Astrocyte of the hippocampus (primary cell): Measurements from ENCODE around the gene USP6.
A peak's percentile ranks its signal among the peaks of the same experiment; 100 is the strongest.
"Not testable (repeated sequence)": the region's sequence is repeated elsewhere in the genome, so short reads cannot be mapped to it uniquely, and the experiment has no call there.

Experiments used
- DNase-seq: peaks from one replicate; pipeline ENCODE4 v3.0.0; 2011; ENCODE audit warnings: low read depth, low spot score

Gene USP6

DNA sequence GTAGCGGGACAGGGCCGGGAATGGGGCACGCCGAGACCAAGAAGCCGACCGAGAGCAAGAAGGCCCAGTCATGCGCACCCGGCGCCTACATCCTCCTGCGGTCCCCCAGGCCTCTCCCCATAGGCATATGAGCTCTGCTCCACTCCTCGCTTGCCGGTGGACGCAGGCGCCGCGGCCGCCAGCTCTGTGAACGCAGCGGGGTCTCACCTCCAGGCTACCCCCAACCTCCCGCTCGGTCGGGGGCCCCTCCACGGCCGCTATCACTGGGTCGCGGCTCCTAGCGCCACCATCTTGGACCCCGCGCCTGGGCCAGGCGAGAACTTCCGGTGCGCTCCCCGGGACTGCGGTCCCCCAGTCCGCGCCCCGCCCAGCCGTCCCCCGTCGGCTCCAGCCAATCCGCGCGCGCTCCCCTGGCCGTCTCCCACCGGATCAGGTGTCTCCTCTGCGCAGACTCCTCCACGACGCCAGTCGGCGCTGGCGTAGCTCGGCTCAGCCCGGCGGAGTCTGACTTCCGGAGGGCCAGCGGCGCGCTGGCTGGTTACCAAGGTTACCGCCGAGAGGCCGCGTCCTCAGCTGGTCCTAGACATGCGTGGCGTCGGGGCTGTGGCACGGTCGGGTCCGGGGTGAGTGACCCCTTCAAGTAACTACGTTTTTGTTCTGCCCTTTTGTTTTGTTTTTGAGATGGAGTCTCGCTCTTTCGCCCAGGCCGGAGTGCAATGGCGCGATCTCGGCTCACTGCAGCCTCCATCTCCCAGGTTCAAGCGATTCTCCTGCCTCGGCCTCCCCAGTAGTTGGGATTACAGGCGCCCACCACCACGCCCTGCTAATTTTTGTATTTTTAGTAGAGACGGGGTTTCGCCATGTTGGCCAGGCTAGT lies 75.9 kb downstream of the USP6 start, which contains the start of gene ZNF594:
TSS of gene ZNF594 (minus strand) at position 328 of the 877 bp plus-strand sequence. CDS start 7,612 bp downstream, outside the sequence.
- peak; percentile 99 for DNase-seq

DNA sequence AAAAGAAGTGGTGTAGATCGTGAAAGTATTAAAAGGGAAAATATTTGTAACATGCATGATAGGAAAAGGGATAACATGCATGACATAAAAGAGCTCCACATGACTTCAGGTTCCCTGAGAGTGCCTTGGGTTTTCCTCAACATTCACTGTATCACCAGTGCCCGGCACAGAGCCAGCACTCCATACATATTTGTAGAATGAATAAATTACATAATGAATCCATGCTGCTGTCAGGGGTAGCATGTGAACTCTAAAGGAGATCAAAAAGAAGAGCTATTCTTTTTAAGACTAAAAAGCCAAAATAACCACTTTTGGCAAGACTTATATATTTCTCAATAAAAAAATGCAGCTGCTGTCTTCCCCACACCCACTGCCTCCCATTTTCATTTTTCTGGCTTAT lies 78.5 kb downstream of the USP6 start:
- DNase-seq = no peak

DNA sequence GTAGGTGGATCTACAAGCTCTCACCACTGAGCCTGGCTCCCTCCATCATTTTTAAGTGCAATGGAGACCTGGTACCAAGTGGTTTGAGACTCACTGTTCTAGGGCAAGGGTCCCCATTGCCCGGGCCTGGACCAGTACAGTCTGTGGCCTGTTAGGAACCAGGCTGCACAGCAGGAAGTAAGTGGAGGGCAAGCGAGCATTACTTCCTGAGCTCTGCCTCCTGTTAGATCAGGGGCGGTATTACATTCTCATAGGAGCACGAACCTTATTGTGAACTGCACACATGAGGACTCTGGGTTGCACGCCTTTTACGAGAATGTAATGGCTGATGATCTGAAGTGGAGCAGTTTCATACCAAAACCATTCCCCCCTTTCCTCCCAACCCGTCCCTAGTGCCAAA lies 82.6 kb downstream of the USP6 start:
- DNase-seq = no peak

DNA sequence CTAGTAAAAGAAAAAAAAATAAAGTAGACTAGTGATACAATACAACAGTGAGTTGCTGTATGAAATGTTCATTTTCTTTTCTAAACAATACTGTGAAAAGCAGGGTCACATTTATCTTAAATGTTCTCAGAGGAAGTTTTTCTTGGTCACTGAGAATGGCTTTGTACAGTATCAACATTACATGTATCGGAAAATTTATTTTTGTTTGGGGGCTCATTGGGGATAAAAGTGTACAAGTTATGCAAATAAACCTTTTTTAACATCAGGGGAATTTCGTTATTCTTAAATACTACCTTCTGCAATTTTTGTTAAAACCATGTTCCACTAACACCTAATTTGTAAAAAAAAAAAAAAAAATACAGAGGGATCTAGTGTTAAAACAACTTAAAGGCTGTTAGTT lies 84.5 kb downstream of the USP6 start:
- no peak for DNase-seq

DNA sequence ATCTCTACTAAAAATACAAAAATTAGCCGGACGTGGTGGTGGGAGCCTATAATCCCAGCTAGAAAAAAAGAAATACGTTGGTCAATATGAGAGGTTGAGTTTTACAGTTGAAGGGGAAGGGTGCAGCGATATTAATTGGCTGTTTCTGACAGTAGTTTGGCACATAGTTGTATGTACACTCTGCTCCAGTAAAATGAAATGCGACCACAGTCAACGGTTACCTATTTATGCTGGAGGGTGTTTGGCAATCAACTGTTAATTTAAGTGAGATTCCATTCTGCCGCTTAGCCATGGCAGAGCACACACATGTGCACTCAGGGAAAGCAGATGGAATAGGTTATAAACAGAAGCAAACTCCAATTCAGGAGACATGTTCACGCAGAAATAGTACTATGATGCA lies 85.2 kb downstream of the USP6 start:
- DNase-seq = no peak

DNA sequence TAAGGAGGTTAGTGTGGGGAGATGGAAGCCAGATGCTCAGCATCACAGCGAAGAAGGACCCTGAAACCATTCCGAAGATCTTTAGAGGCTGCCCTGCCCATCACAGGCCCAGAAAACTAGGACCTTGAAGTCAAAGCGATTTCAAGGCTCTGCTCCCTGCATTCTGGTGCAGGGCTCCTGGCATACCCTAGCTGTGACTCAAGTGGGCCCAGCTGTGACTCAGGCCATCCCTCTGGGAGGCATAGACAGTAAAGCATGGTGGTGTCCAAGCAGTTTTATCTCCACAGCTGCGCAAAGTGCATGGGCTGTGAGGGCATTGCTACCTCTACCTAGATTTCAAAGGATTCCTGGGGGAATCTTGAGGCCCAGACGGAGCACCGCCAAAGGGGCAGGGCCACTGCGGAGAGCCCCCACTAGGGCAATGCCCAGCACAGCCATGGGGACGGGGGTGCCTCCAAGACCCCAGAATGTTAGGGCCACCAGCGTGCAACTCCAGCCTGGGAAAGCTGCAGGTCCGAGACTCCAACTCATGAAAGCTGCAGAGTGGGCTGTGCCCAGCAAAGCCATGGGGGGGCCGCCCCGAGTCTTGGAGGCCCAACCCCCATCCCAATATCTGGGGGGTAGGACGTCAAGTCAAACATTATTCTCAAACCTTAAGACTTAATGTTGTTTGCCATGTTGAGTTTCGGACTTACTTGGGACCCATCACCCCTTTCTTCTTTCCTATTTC lies 87.5 kb downstream of the USP6 start:
- peak; percentile 15 for DNase-seq

DNA sequence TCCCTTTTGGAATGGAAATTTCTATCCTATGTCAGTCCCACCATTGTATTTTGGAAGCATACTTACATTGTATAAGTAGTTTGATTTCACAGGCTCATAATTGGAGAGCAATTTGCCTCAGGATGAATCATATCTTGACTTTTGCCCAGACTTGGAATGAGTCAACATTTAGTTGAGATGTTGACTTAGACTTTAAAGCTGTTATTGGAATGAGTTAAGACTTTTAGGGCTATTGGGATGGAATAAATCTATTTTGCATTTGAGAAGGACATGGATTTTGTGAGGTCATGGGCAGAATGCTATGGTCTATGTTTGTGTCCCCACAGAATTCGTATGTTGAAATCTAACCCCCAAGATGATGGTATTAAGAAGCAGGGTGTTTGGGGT lies 88.1 kb downstream of the USP6 start:
- peak; percentile 46 for DNase-seq

DNA sequence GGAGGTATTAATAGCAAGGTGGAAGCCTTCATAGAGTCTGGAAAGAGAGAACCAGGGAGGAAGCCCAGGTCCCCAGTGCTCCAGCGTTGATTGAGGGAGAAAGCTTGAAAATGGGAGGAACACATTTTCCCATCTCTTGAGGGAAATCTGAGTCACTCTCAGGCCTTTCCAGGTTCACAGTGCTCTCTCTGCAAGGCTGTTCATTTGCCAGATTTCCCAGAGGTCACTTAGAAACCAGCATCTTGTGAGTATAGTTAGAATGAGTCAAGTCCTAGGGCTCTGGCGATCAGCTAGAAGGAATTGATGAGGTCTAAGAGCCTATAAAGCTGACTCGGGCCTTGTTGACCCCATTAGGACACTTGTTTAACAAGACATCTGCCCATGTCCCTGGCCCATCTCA lies 93.6 kb downstream of the USP6 start:
- peak; percentile 48 for DNase-seq

DNA sequence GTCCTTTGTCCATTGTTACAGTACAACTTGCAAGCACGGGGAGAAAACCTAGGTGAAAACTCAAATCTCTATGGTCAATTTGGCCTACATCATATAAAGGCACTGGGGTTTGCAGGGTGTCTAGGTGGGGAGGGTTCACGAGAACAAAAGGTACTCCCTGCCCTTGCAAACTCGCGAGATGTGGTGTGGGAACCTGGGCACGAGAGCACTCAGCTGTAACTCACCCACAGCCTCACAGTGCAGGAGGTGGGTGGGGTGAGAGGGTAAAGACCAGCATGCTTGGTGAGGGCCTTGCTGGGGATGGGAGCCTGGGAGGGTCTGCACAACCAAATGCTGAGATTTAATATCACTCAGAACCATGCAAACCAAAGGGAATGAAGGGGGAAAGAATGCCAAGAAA lies 94.3 kb downstream of the USP6 start:
- DNase-seq = no peak

DNA sequence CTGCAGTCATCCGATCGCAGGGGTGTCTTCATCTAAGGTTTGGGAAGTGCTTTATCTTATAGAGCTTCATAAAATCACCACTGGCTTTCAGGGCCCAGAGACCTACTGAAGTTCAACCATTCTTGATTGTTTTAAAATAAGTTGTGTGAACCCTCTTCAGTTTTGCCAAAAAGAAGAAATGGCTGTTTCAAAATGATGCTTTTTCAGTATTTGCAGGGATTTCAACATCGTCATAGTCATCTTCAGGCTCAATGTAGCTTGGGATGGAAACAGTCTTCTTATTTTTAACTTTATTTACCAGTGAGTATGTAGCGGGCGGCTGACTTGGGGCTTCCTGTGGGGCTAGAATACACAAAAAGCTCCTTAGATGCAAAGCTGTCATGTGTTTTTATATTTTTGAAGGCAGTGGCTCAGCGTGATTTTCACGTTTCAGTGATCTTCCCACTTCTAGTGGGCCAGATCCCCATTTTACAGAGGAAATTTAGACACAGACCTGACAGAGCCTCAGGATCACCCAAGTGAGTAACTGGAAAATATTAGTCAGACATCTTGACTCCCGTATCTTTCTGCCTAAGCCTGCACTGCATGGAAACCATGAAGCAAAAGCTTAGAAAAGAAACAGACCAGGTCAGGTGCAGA lies 94.9 kb downstream of the USP6 start:
- no peak for DNase-seq

DNA sequence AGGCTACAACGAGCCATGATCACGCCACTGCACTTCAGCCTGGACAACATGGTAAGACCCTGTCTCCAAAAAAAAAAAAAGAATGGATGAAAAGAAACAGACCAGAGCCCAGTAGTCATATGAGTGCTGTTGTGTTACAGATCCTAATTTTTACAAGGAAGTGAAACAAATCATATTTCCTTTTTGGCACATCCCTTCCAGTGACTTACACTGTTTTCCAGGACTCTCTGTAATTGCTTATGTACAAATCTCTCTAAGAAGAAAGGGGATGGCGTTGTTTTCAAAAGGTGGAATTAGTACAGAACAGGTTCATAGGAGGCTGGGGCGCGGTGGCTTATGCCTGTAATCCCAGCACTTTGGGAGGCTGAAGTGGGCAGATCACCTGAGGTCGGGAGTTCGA lies 95.6 kb downstream of the USP6 start:
- DNase-seq = no peak

DNA sequence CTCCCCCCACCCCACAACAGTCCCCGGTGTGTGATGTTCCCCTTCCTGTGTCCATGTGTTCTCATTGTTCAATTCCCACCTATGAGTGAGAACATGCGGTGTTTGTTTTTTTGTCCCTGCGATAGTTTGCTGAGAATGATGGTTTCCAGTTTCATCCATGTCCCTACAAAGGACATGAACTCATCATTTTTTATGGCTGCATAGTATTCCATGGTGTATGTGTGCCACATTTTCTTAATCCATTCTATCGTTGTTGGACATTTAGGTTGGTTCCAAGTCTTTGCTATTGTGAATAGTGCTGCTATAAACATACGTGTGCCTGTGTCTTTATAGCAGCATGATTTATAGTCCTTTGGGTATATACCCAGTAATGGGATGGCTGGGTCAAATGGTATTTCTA lies 101.7 kb downstream of the USP6 start:
- not testable (repeated sequence) for DNase-seq

DNA sequence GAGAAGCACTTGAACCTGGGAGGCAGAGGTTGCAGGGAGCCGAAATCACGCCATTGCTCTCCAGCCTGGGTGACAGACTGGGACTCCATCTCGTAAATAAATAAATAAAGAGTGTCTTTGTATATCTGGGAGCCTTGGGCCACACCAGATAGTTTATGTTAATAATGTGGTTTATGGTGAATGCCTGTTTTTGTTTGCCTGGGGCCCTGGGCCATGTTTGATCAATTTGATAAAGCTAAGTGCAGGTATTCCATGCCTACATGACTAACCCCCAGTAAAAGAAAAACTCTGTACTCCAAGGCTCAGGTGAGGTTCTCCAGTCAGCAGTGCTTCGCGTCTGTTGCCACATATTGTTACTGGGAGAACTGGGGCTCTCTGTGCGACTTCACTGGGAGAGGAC lies 103.7 kb downstream of the USP6 start:
- no peak for DNase-seq

DNA sequence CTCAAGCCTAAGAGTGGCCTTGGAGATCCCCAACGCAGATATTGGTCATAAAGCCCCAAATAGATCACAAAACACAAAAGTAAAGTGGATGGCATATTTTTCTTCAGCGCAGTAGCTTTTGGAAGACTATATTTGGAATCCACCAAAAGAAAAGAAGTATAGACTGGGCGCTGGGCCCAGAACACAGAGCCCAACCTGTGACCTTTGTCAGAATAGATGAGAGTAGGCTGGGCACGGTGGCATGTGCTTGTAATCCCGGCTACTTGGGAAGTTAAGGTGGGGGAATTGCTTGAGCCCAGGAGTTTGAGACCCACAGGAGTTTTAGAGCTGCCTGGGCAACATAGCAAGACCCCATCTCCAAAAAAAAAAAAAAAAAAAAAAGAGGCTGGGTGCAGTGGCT lies 104.2 kb downstream of the USP6 start:
- DNase-seq = no peak

DNA sequence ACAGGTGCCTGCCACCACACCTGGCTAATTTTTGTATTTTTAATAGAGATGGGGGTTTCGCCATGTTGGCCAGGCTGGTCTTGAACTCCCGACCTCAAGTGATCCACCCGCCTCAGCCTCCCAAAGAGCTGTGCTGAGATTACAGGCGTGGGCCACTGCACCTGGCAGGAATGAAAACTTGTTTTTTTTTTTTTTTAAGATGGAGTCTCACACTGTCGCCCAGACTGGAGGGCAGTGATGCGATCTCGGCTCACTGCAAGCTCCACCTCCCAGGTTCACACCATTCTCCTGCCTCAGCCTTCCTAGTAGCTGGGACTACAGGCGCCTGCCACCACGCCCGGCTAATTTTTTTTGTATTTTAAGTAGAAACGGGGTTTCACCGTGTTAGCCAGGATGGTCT lies 106.1 kb downstream of the USP6 start:
- not testable (repeated sequence) for DNase-seq
